GM18526 (cell line): Measurements from ENCODE around the gene NDUFS2.

ENCODE experiments used
- POLR2A ChIP-seq: IDR thresholded peaks from 3 replicates; pipeline ENCODE4 v1.6.1; 2011; ENCODE audit not compliant: insufficient read length; ENCODE audit errors: extremely low read depth

Gene NDUFS2

DNA sequence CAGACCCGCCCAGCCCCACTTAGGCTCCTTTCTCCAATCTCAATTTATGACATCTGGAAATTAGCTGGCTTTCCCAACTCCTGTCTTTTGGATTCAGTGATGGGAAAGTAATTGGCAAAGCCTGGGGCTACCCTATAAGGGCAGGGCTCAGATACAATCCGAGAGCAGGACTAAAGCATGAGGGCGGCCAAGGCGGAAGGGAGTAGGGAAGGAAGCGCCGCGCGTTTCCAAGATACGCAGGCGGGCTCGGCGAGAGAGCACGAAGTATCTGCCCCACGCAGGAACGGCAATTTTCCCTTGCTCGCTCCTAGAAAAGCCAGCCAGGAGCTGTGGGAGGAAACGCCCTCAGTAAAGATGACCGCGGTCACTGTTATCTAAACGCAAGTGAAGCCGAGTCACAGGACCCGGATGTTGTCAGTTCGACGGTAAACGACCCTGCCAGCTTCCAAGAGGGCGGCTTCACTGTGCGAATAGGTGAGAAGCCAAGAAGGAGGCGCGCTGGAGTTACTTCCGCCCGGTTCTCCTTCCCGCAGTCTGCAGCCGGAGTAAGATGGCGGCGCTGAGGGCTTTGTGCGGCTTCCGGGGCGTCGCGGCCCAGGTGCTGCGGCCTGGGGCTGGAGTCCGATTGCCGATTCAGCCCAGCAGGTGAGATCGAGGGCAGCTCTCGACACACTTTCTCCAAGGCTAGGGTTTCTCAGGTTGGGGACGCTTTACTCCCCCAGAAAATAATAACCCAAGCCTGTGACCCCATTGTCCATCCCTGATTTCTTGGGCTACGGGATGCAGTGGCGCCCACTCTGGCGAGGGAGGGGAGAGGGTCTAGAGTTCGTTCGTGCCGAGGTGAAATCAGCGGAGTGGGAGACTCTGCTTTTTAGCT, at the start of gene NDUFS2:
NDUFS2 (plus strand) TSS at position 532 of the 877 bp plus-strand sequence; CDS start at position 551, 19 bp downstream.
- TF ChIP-seq POLR2A: peak; percentile 88

DNA sequence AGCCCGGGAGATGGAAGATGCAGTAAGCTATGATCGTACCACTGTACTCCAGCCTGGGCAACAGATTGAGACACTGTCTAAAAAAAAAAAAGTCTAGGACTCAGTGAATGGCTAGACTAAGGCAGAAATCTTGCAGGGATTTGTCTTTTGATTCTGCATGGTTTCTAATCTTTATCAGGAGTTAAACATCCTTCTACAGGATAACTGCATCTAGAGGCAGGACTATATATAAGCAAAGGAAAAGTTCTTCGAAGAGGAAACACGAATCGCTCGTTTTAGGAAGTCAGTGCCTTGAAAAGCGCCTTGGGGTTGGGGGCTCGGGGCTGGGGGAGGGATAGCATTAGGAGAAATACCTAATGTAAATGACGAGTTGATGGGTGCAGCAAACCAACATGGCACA, 49.0 kb upstream of the NDUFS2 start:
- no peak for TF ChIP-seq POLR2A

DNA sequence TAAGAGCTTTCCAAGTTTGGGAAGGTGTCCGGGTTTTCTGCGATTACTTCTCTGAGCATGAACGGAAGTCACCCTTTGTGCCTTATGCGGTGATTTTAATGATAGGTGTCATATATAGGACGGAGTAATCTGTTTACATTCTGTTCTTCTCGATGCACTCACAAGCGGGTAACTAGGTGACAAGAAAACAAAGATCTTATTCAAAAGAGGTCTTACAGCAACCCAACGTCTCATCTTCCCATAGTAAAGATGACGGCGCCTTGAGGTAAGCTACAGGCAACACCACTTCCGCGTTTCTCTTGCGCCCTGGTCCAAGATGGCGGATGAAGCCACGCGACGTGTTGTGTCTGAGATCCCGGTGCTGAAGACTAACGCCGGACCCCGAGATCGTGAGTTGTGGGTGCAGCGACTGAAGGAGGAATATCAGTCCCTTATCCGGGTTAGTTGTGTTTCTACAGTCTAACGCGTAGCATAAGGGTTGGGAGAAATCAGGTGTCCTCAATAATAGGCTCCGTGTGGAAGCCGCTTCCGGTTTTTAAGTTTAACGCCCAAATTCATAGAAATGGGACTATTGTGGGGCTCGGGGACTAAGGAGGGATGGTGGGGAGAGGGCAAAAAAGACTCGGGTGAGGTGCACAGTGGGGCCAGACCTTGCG, 48.4 kb upstream of the NDUFS2 start, which contains the start of gene UFC1:
UFC1 (plus strand) TSS at position 297 of the 656 bp plus-strand sequence; CDS start at position 317, 20 bp downstream.
- TF ChIP-seq POLR2A: peak; percentile 89

DNA sequence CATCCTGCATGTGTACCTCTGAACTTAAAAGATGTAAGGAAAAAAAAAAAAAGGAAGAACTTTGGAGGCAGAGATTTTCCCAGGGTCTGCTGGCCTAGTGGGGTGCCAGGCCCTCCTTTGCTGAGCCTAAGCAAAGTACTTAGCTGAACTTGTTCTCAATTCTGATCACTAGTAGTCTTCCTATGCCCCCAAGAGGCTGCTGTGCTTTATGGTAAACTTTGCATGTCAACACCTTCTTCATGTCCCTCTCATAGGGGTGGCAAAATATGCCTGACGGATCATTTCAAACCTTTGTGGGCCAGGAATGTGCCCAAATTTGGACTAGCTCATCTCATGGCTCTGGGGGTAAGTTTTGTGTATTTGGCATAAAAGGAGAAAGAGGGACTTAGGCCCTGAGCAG, 44.3 kb upstream of the NDUFS2 start:
- TF ChIP-seq POLR2A: no peak

DNA sequence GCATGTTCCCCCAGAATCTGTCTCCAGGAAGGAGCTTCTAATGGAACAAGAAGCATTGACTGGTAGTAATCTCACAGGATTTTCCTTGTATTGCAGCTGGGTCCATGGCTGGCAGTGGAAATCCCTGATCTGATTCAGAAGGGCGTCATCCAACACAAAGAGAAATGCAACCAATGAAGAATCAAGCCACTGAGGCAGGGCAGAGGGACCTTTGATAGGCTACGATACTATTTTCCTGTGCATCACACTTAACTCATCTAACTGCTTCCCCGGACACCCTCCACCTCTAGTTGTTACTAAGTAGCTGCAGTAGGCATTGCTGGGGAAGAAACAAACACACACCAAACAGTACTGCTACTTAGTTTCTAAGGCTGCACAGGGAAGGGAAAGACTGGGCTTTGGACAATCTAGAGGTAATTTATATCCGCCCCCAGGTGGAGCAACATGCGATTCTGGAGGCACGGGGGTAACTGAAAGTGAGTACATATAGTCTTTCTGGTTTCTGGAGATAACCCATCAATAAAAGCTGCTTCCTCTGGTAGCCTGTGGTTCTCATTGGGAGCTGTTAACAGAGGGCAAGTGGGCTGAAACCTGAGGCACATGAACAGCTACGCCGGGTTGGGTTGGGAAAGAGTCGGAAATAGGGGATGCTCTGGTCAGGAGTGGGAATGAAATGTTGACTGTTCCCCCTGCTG, 43.7 kb upstream of the NDUFS2 start:
- no peak for TF ChIP-seq POLR2A

GRCh38 chr1:161159087-161159912, 42.9 kb upstream of the NDUFS2 start, which contains the start of gene USP21:
USP21 (plus strand) TSS chr1:161159500; CDS start chr1:161160641, 1,141 bp downstream.
- peak; percentile 60 for TF ChIP-seq POLR2A

DNA sequence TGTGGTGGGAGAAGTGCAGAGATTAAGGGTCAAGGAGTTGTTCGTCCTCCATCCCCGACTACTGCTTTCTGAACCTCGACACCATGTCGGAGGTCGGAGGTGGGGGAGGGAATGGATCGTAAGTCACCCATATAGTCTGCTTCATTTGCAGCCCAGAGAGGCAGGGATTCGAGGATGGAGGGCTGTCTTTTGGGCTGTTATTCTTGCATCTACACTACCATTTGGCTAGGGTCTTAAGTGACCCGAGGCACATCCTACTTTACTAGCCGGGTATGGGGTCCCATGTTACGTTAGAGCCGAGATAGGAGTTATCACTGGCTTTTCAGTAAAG, 42.3 kb upstream of the NDUFS2 start:
- no peak for TF ChIP-seq POLR2A

DNA sequence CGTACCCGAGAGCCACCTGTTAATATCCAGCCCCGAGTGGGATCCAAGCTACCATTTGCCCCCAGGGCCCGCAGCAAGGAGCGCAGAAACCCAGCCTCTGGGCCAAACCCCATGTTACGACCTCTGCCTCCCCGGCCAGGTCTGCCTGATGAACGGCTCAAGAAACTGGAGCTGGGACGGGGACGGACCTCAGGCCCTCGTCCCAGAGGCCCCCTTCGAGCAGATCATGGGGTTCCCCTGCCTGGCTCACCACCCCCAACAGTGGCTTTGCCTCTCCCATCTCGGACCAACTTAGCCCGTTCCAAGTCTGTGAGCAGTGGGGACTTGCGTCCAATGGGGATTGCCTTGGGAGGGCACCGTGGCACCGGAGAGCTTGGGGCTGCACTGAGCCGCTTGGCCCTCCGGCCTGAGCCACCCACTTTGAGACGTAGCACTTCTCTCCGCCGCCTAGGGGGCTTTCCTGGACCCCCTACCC, 41.5 kb upstream of the NDUFS2 start:
- no peak for TF ChIP-seq POLR2A

GRCh38 chr1:161161652-161162051, 40.5 kb upstream of the NDUFS2 start:
- TF ChIP-seq POLR2A: no peak

GRCh38 chr1:161162052-161162451, 40.1 kb upstream of the NDUFS2 start:
- TF ChIP-seq POLR2A: no peak

DNA sequence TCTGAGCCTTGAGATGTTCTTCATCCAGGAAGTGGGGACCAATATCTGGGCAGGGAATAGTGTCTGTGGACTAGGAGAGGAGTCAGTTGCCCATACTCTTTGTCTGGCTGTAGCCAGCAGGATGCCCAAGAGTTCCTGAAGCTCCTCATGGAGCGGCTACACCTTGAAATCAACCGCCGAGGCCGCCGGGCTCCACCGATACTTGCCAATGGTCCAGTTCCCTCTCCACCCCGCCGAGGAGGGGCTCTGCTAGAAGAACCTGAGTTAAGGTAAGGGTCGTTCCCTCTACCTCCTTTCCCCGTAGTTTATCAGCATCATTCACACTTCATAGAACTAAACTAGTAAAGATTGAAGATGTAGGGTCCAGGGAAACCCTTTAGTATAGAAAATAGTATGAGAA, 39.4 kb upstream of the NDUFS2 start:
- no peak for TF ChIP-seq POLR2A

DNA sequence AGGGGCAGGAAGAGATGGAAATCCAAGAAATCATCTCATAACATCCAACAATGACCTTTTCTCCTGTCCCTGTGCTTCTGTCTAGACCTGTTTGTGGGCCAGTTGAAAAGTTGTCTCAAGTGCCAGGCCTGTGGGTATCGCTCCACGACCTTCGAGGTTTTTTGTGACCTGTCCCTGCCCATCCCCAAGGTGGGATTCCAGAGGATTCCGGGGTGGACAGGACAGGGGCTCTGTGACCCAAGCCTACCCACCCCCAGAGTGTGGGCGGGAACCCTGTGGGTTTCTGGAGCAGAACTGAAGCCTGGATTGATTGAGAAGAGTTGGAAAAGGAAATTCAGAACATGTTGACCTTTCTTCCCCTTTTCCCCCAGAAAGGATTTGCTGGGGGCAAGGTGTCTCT, 38.4 kb upstream of the NDUFS2 start:
- no peak for TF ChIP-seq POLR2A

DNA sequence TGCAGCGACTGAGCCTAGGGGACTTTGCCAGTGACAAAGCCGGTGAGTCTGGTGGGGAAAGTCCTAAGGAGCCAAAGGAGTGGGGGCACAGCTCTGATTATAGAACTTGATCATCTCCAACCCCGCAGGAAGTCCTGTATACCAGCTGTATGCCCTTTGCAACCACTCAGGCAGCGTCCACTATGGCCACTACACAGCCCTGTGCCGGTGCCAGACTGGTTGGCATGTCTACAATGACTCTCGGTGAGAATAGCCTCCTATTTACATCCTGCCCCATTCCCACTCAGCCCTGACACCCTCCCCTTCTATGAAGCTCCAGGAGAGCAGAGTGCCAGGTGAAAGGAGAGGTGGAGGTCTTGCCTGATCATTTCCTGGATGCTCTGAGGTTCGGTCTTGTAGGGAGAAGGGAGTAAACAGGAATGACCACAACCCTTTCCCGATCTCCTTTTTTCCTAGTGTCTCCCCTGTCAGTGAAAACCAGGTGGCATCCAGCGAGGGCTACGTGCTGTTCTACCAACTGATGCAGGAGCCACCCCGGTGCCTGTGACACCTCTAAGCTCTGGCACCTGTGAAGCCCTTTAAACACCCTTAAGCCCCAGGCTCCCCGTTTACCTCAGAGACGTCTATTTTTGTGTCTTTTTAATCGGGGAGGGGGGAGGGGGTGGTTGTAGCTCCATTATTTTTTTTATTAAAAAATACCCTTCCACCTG, 37.1 kb upstream of the NDUFS2 start:
- no peak for TF ChIP-seq POLR2A
